H9 (cell line): ENCODE measurements around the gene DCAF5. TPM values are rescaled to one million over a fixed set of nuclear protein-coding genes. Genes with fewer than 3 reads are reported as not detected.

Experiments used
- DNase-seq: peaks from one replicate; pipeline ENCODE4 v3.0.0-alpha.2; 2017
- H2AFZ ChIP-seq: one replicate; pipeline ENCODE4 v1.6.1; 2013; ENCODE audit warnings: mild to moderate bottlenecking, low read length, control low read depth, moderate library complexity
- H2AK5ac ChIP-seq: 2 replicates; pipeline ENCODE4 v1.6.1; 2013; ENCODE audit warnings: low read length, control low read depth, mixed read lengths; ENCODE audit not compliant: insufficient read length
- H2BK120ac ChIP-seq: one replicate; pipeline ENCODE4 v1.6.1; 2013; ENCODE audit warnings: low read depth, mild to moderate bottlenecking, low read length, control low read depth, inconsistent platforms; ENCODE audit not compliant: poor library complexity, severe bottlenecking
- H2BK12ac ChIP-seq: 2 replicates; pipeline ENCODE4 v1.6.1; 2013; ENCODE audit warnings: low read length, control low read depth, mixed read lengths, low read depth; ENCODE audit not compliant: insufficient read length
- H2BK15ac ChIP-seq: 2 replicates; pipeline ENCODE4 v1.6.1; 2013; ENCODE audit warnings: low read depth, low read length, control low read depth
- H2BK20ac ChIP-seq: one replicate; pipeline ENCODE4 v1.6.1; 2013; ENCODE audit warnings: low read depth, mild to moderate bottlenecking, low read length, control low read depth, inconsistent platforms; ENCODE audit not compliant: poor library complexity, severe bottlenecking
- H2BK5ac ChIP-seq: 2 replicates; pipeline ENCODE4 v1.6.1; 2013; ENCODE audit warnings: low read length, control low read depth, mixed read lengths; ENCODE audit not compliant: insufficient read length
- H3K14ac ChIP-seq: 2 replicates; pipeline ENCODE4 v1.6.1; 2013; ENCODE audit warnings: low read length, control low read depth; ENCODE audit not compliant: insufficient read depth
- H3K18ac ChIP-seq: 2 replicates; pipeline ENCODE4 v1.6.1; 2013; ENCODE audit warnings: low read depth, mild to moderate bottlenecking, mixed read lengths, low read length, control low read depth; ENCODE audit not compliant: insufficient read length
- H3K23ac ChIP-seq: 2 replicates; pipeline ENCODE4 v1.6.1; 2013; ENCODE audit warnings: low read length, control low read depth, mixed read lengths, low read depth; ENCODE audit not compliant: insufficient read length
- H3K23me2 ChIP-seq: 2 replicates; pipeline ENCODE4 v1.6.1; 2013; ENCODE audit warnings: low read depth, mild to moderate bottlenecking, mixed read lengths, low read length, control low read depth; ENCODE audit not compliant: insufficient read length, poor library complexity, severe bottlenecking
- H3K27ac ChIP-seq: 2 replicates; pipeline ENCODE4 v1.5.1; 2013; ENCODE audit warnings: low read length, control low read depth, mixed read lengths, low read depth; ENCODE audit not compliant: insufficient read length
- H3K27me3 ChIP-seq: 2 replicates; pipeline ENCODE4 v1.6.1; 2013; ENCODE audit warnings: low read length, control low read depth, inconsistent platforms; ENCODE audit not compliant: insufficient read depth
- H3K4ac ChIP-seq: 2 replicates; pipeline ENCODE4 v1.6.1; 2013; ENCODE audit warnings: low read depth, mild to moderate bottlenecking, control low read depth, inconsistent platforms, low read length, moderate library complexity
- H3K4me1 ChIP-seq: 2 replicates; pipeline ENCODE4 v1.6.1; 2013; ENCODE audit warnings: low read length, control low read depth, inconsistent platforms; ENCODE audit not compliant: insufficient read depth
- H3K4me2 ChIP-seq: 2 replicates; pipeline ENCODE4 v1.6.1; 2013; ENCODE audit warnings: low read length, control low read depth, mixed read lengths; ENCODE audit not compliant: insufficient read length, insufficient read depth
- H3K56ac ChIP-seq: 2 replicates; pipeline ENCODE4 v1.6.1; 2013; ENCODE audit warnings: low read depth, mild to moderate bottlenecking, mixed read lengths, low read length, control low read depth; ENCODE audit not compliant: insufficient read length
- H3K79me1 ChIP-seq: 2 replicates; pipeline ENCODE4 v1.6.1; 2013; ENCODE audit warnings: low read depth, mild to moderate bottlenecking, moderate library complexity, low read length, control low read depth, inconsistent platforms; ENCODE audit not compliant: insufficient read depth, poor library complexity, severe bottlenecking
- H3K79me2 ChIP-seq: 2 replicates; pipeline ENCODE4 v1.6.1; 2013; ENCODE audit warnings: low read length, control low read depth, inconsistent platforms; ENCODE audit not compliant: insufficient read depth
- H3K9ac ChIP-seq: 2 replicates; pipeline ENCODE4 v1.6.1; 2013; ENCODE audit warnings: low read length, control low read depth, mixed read lengths; ENCODE audit not compliant: insufficient read length; ENCODE audit errors: extremely low read depth
- H3K9me3 ChIP-seq: one replicate; pipeline ENCODE4 v1.6.1; 2013; ENCODE audit warnings: low read depth, low read length, inconsistent platforms; ENCODE audit not compliant: control insufficient read depth
- H3T11ph ChIP-seq: one replicate; pipeline ENCODE4 v1.6.1; 2013; ENCODE audit warnings: mild to moderate bottlenecking, low read length, control low read depth, inconsistent platforms
- H4K20me1 ChIP-seq: one replicate; pipeline ENCODE4 v1.6.1; 2013; ENCODE audit not compliant: control insufficient read depth, insufficient read length, insufficient read depth
- H4K5ac ChIP-seq: 2 replicates; pipeline ENCODE4 v1.6.1; 2013; ENCODE audit warnings: low read depth, mild to moderate bottlenecking, mixed read lengths, low read length, control low read depth; ENCODE audit not compliant: insufficient read length
- H4K8ac ChIP-seq: replicated peaks from 2 replicates; pipeline ENCODE4 v1.6.1; 2013; ENCODE audit warnings: low read length, control low read depth, mixed read lengths, low read depth; ENCODE audit not compliant: insufficient read length
- H4K91ac ChIP-seq: 2 replicates; pipeline ENCODE4 v1.6.1; 2013; ENCODE audit warnings: low read depth, mild to moderate bottlenecking, moderate library complexity, mixed read lengths, low read length, control low read depth; ENCODE audit not compliant: insufficient read length
- H3K27ac Mint-ChIP-seq, 3 experiments: 2 replicates in 2 of 3; 3 replicates in 1 of 3; pipeline ENCODE4 v1.8.0; 2020 to 2021; ENCODE audit warnings: mixed read lengths in 3 of 3, mild to moderate bottlenecking in 1 of 3, moderate library complexity in 1 of 3
- H3K27me3 Mint-ChIP-seq: 2 replicates; pipeline ENCODE4 v1.8.0; 2021; ENCODE audit warnings: low read depth, mild to moderate bottlenecking, moderate library complexity, mixed read lengths
- H3K36me3 Mint-ChIP-seq, 3 experiments: 2 replicates in 2 of 3; 3 replicates in 1 of 3; pipeline ENCODE4 v1.8.0; 2020 to 2021; ENCODE audit warnings: low read depth in 3 of 3, mixed read lengths in 3 of 3; ENCODE audit not compliant: insufficient read depth in 1 of 3
- H3K4me1 Mint-ChIP-seq, 2 experiments: 2 replicates each; pipeline ENCODE4 v1.8.0; 2020; ENCODE audit warnings: mixed read lengths in 2 of 2
- H3K4me3 Mint-ChIP-seq, 2 experiments: 2 replicates in 1 of 2; 3 replicates in 1 of 2; pipeline ENCODE4 v1.8.0; 2020 to 2021; ENCODE audit warnings: mild to moderate bottlenecking in 2 of 2, mixed read lengths in 2 of 2, moderate library complexity in 1 of 2
- H3K9me3 Mint-ChIP-seq, 2 experiments: 2 replicates in 1 of 2; 3 replicates in 1 of 2; pipeline ENCODE4 v1.8.0; 2020; ENCODE audit warnings: mild to moderate bottlenecking in 2 of 2, mixed read lengths in 2 of 2, moderate library complexity in 1 of 2
- CTCF ChIP-seq: fragments of 200-600 bp; sonication (generic); conservative IDR thresholded peaks from 3 replicates; pipeline ENCODE4 v1.8.0; 2021; ENCODE audit warnings: antibody characterized with exemption, mild to moderate bottlenecking
- total RNA-seq: library from RNA; stranded (reverse); gene quantifications from 2 replicates; pipeline ENCODE4 v1.2.1, GENCODE V29; 2021

The DCAF5 gene
- total RNA-seq, 1 experiment from 2014 or later = 31.4 TPM

GRCh38 chr14:69181491-69181890 is 28.6 kb upstream of the DCAF5 start:
- H2AFZ ChIP-seq = no peak overlapping the region
- no peak overlapping the region for H3K23ac ChIP-seq
- no peaks in the 10 kb centered on the region for H3K27me3 ChIP-seq
- no peaks in the 10 kb centered on the region for H3K9me3 Mint-ChIP-seq
- DNase-seq = no peak
- H3K4me1 Mint-ChIP-seq = peaks cover 16% of the 10 kb centered on the region in 2 experiments
- no peaks in the 10 kb centered on the region for H4K20me1 ChIP-seq
- peaks cover under 1% of the 10 kb centered on the region; the same call in 1 of the 2 replicates for H3K27me3 Mint-ChIP-seq
- no peak overlapping the region for H3K27ac Mint-ChIP-seq
- no peak overlapping the region for H2BK12ac ChIP-seq
- H3K23me2 ChIP-seq = no peaks in the 10 kb centered on the region
- H3K79me1 ChIP-seq = no peaks in the 10 kb centered on the region
- no peak overlapping the region for H2BK5ac ChIP-seq
- H3K14ac ChIP-seq = no peak overlapping the region
- no peak overlapping the region for H3K4me2 ChIP-seq
- no peak overlapping the region for H3K27ac ChIP-seq
- H3K4ac ChIP-seq = no peak overlapping the region
- H2BK20ac ChIP-seq = no peak overlapping the region
- peaks cover 3% of the 10 kb centered on the region; the same call in 1 of the 2 replicates for H3K4me1 ChIP-seq
- no peak overlapping the region for H3K56ac ChIP-seq
- no peak overlapping the region for H3T11ph ChIP-seq
- no peak for TF ChIP-seq CTCF
- no peak overlapping the region for H2BK120ac ChIP-seq
- no peaks in the 10 kb centered on the region for H3K9me3 ChIP-seq
- H3K36me3 Mint-ChIP-seq = no peaks in the 10 kb centered on the region
- no peak overlapping the region for H2AK5ac ChIP-seq
- no peak overlapping the region for H3K9ac ChIP-seq
- H3K18ac ChIP-seq = no peak overlapping the region
- H3K4me3 Mint-ChIP-seq = no peak overlapping the region
- no peak overlapping the region for H4K5ac ChIP-seq
- no peaks in the 10 kb centered on the region for H3K79me2 ChIP-seq
- H4K91ac ChIP-seq = no peak overlapping the region
- H2BK15ac ChIP-seq = no peak overlapping the region
- H4K8ac ChIP-seq = no peak overlapping the region
